K562 (cell line): ENCODE results near the gene PCOLCE2. TPM values are rescaled to one million over a fixed set of nuclear protein-coding genes. Genes with fewer than 3 reads are reported as not detected.

Experiments
- CHD7 ChIP-seq: fragments of 200-600 bp; sonication (generic); IDR thresholded peaks from one replicate; pipeline ENCODE4 v1.6.1; 2012; ENCODE audit warnings: mild to moderate bottlenecking, low read depth, low read length, inconsistent platforms
- POLR3G ChIP-seq: IDR thresholded peaks from 2 replicates; pipeline ENCODE4 v1.6.1; 2011; ENCODE audit not compliant: insufficient read length, insufficient replicate concordance; ENCODE audit errors: extremely low read depth
- RCOR1 ChIP-seq, 2 experiments: IDR thresholded peaks; 2 replicates each; pipeline ENCODE4 v1.6.1; 2012; ENCODE audit warnings: low read depth in 2 of 2, low read length in 2 of 2, borderline replicate concordance in 1 of 2, improper control_type of control experiment in 1 of 2
- TCF15 ChIP-seq: fragments of 250-450 bp; sonication (Bioruptor Pico); IDR thresholded peaks from 2 replicates; pipeline ENCODE4 v1.8.0; 2022; ENCODE audit warnings: moderate library complexity, mild to moderate bottlenecking, inconsistent platforms
- TFE3 ChIP-seq: fragments of 450-650 bp; formaldehyde crosslinking; IDR thresholded peaks from 2 replicates; pipeline ENCODE4 v1.4.0; 2020; ENCODE audit warnings: mild to moderate bottlenecking, mixed read lengths
- ZNF449 ChIP-seq: fragments of 250-450 bp; sonication (Bioruptor Pico); IDR thresholded peaks from 2 replicates; pipeline ENCODE4 v1.8.0; 2022; ENCODE audit warnings: moderate library complexity, mild to moderate bottlenecking, inconsistent platforms
- polyA plus RNA-seq, 8 experiments: library from polyadenylated mRNA; depleted of rRNA in 4 of 8; stranded (reverse) in 5 of 8; unstranded in 3 of 8; fragments of >200 nt; fragmentation: Nextera tagmentation in 2 of 8; fragmentation: Illumina TruSeq in 1 of 8; extraction: Ambion mirVana in 2 of 8; extraction: Trizol in 1 of 8; gene quantifications; 2 replicates each; pipeline versions ENCODE4 v1.2.1 to v1.2.3, GENCODE V29; 2011 to 2014; ENCODE audit warnings: inconsistent platforms in 1 of 8, missing spikeins in 1 of 8
- total RNA-seq, 7 experiments: library from RNA; depleted of rRNA in 6 of 7; stranded (reverse); fragments of >200 nt in 6 of 7; fragmentation: Illumina TruSeq in 2 of 7; extraction: Trizol in 2 of 7; gene quantifications; 2 replicates each; pipeline versions ENCODE4 v1.2.1 to v1.2.3, GENCODE V29; 2011 to 2021; ENCODE audit warnings: low replicate concordance in 1 of 7

Gene PCOLCE2
- total and polyA plus RNA-seq, 9 of the 15 experiments (the other 6 are each of a cell fraction or from before 2014, with no cell fraction given) = 0.18 to 1.2 (median 0.65) TPM

- no peak for TF ChIP-seq CHD7
- peak; percentile 32; the same call in 1 of the 2 replicates for TF ChIP-seq TFE3 (CRISPR knock-in tag)
- TF ChIP-seq RCOR1 (IDR thresholded peaks at IDR 0.05; ENCODE audit: borderline replicate concordance in 1 of 2, low read depth in 2 of 2, low read length in 2 of 2) = peak in 1 of 2 experiments; percentile 50; a peak in 1 of 4 replicates
- no peak for TF ChIP-seq TCF15 (CRISPR knock-in tag)
- TF ChIP-seq ZNF449 (CRISPR knock-in tag) = no peak
- TF ChIP-seq POLR3G = no peak
Observed at GRCh38 chr3:142808103-142808917, 80.6 kb downstream of the PCOLCE2 start (continued).
